Progenitor cell of endocrine pancreas (in vitro differentiated cells): Measurements from ENCODE around the gene SLC25A40. TPM values are rescaled to one million over a fixed set of nuclear protein-coding genes. Genes with fewer than 3 reads are reported as not detected.

Experiments used
- DNase-seq: peaks from one replicate; pipeline ENCODE4 v3.0.0; 2021; ENCODE audit warnings: low spot score; ENCODE audit not compliant: unreplicated experiment
- H3K27ac Mint-ChIP-seq: 2 replicates; pipeline ENCODE4 v1.8.0; 2021; ENCODE audit warnings: mild to moderate bottlenecking, moderate library complexity, mixed read lengths
- H3K27me3 Mint-ChIP-seq: 2 replicates; pipeline ENCODE4 v1.8.0; 2021; ENCODE audit warnings: mixed read lengths
- H3K36me3 Mint-ChIP-seq: 2 replicates; pipeline ENCODE4 v1.8.0; 2022; ENCODE audit warnings: mixed read lengths; ENCODE audit not compliant: insufficient read depth
- H3K4me1 Mint-ChIP-seq: 2 replicates; pipeline ENCODE4 v1.8.0; 2021; ENCODE audit warnings: low read depth, mixed read lengths
- H3K4me3 Mint-ChIP-seq: 2 replicates; pipeline ENCODE4 v1.8.0; 2021; ENCODE audit warnings: low read depth, mild to moderate bottlenecking, moderate library complexity, mixed read lengths
- H3K9me3 Mint-ChIP-seq: 2 replicates; pipeline ENCODE4 v1.8.0; 2021; ENCODE audit warnings: low read depth, mixed read lengths
- total RNA-seq: library from RNA; stranded (reverse); gene quantifications from 2 replicates; pipeline ENCODE4 v1.2.1, GENCODE V29; 2021
- TF ChIP-seq, protein P1 (sequence below): fragments of 200-600 bp; sonication (generic); IDR thresholded peaks from one replicate; pipeline ENCODE4 v1.5.0; 2021; ENCODE audit warnings: antibody characterized with exemption, mild to moderate bottlenecking; ENCODE audit not compliant: unreplicated experiment

SLC25A40 gene
- total RNA-seq, 1 donor from 2014 or later: 26.8 TPM

DNA sequence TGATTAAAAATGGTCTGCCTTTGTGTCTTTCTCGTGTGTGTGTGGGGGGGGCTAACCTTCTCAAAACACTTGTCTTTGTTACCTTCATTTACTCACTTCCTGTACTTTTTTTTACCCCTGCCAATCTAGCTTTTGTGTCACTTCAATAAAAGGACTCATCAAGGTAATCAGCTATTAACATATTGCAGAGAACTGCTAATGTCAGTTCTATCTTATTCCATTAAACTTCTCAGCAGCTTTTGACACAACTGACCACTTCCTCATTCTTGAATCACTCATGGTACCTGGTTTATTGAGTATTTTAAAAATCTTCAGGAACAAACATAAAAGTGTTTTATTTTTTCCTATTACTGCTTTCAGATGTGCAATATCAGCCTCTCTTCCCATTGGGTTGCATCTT lies 59.8 kb downstream of the SLC25A40 start:
- H3K36me3 Mint-ChIP-seq: no peaks in the 10 kb centered on the region
- peaks cover 5% of the 10 kb centered on the region for H3K9me3 Mint-ChIP-seq
- peaks cover 7% of the 10 kb centered on the region for H3K4me1 Mint-ChIP-seq
- TF ChIP-seq, protein P1, sequence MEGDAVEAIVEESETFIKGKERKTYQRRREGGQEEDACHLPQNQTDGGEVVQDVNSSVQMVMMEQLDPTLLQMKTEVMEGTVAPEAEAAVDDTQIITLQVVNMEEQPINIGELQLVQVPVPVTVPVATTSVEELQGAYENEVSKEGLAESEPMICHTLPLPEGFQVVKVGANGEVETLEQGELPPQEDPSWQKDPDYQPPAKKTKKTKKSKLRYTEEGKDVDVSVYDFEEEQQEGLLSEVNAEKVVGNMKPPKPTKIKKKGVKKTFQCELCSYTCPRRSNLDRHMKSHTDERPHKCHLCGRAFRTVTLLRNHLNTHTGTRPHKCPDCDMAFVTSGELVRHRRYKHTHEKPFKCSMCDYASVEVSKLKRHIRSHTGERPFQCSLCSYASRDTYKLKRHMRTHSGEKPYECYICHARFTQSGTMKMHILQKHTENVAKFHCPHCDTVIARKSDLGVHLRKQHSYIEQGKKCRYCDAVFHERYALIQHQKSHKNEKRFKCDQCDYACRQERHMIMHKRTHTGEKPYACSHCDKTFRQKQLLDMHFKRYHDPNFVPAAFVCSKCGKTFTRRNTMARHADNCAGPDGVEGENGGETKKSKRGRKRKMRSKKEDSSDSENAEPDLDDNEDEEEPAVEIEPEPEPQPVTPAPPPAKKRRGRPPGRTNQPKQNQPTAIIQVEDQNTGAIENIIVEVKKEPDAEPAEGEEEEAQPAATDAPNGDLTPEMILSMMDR: no peak
- no peak overlapping the region for H3K27ac Mint-ChIP-seq
- no peak for DNase-seq
- no peak overlapping the region for H3K4me3 Mint-ChIP-seq
- H3K27me3 Mint-ChIP-seq: peaks cover 6% of the 10 kb centered on the region

GRCh38 chr7:87810726-87811125 lies 65.4 kb downstream of the SLC25A40 start:
- no peak for DNase-seq
- no peaks in the 10 kb centered on the region for H3K27me3 Mint-ChIP-seq
- no peak overlapping the region for H3K4me3 Mint-ChIP-seq
- H3K27ac Mint-ChIP-seq: no peak overlapping the region
- no peaks in the 10 kb centered on the region for H3K36me3 Mint-ChIP-seq
- H3K9me3 Mint-ChIP-seq: no peaks in the 10 kb centered on the region
- H3K4me1 Mint-ChIP-seq: peaks cover 2% of the 10 kb centered on the region
- TF ChIP-seq, protein P1: no peak

GRCh38 chr7:87810130-87810529 lies 66.0 kb downstream of the SLC25A40 start:
- H3K27ac Mint-ChIP-seq: no peak overlapping the region
- TF ChIP-seq, protein P1: no peak
- DNase-seq: no peak
- no peak overlapping the region for H3K4me3 Mint-ChIP-seq
- no peaks in the 10 kb centered on the region for H3K27me3 Mint-ChIP-seq
- no peaks in the 10 kb centered on the region for H3K36me3 Mint-ChIP-seq
- H3K4me1 Mint-ChIP-seq: peaks cover 2% of the 10 kb centered on the region
- H3K9me3 Mint-ChIP-seq: no peaks in the 10 kb centered on the region

GRCh38 chr7:87806150-87806549 lies 70.0 kb downstream of the SLC25A40 start:
- DNase-seq: no peak
- Mint-ChIP-seq H3K27me3 (no peaks in the 10 kb centered on the region), H3K27ac (no peak overlapping the region), H3K9me3 (no peaks in the 10 kb centered on the region), H3K4me3 (no peak overlapping the region), H3K36me3 (no peaks in the 10 kb centered on the region), H3K4me1 (peaks cover 2% of the 10 kb centered on the region)
- TF ChIP-seq, protein P1: no peak

DNA sequence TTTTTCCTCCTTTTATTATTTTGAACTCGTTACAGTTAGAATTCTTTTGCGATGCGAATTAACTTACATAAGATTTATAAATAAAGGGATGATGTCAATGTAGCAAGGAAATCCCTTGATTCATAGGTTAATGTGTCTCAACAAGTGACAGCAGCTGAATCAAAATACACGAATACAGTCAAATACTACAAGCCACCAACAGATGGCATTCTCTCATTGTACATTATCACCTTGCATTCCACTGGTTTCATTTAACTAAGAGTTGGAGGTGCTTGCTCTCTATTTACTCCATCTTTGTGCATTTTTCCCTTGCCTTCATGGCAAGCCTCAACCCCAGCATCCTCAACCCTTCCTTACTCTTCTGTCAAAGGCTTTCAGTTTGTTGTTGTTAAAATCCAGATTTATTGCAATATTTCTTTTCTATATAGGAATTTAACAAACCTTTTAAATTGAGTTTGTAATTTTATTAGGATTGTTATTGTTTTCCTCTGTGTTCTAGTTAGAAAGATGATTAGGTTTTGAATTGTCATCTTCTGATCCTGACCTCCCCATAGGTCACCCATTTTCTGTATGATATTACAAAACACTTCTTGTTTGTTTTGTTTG lies 78.3 kb downstream of the SLC25A40 start:
- H3K9me3 Mint-ChIP-seq: peaks cover 7% of the 10 kb centered on the region
- no peaks in the 10 kb centered on the region for H3K27me3 Mint-ChIP-seq
- peaks cover 1% of the 10 kb centered on the region for H3K36me3 Mint-ChIP-seq
- no peaks in the 10 kb centered on the region for H3K4me1 Mint-ChIP-seq
- TF ChIP-seq, protein P1: peak; percentile 75
- DNase-seq: no peak
- no peak overlapping the region for H3K4me3 Mint-ChIP-seq
- no peak overlapping the region for H3K27ac Mint-ChIP-seq
